Parathyroid adenoma (tissue), 2 donors: ENCODE measurements around the gene PKHD1.
"Not testable (repeated sequence)": the region's sequence is repeated elsewhere in the genome, so short reads cannot be mapped to it uniquely, and the experiment has no call there.

Experiments
- H2AFZ ChIP-seq: fragments of 300-600 bp; sonication (generic); one replicate; pipeline ENCODE4 v1.7.0; 2017; ENCODE audit warnings: antibody characterized with exemption, mild to moderate bottlenecking
- H3K27ac ChIP-seq: fragments of 300-600 bp; sonication (generic); one replicate; pipeline ENCODE4 v1.7.0; 2017
- H3K27me3 ChIP-seq: fragments of 300-600 bp; sonication (generic); one replicate; pipeline ENCODE4 v1.7.0; 2017; ENCODE audit warnings: low read length; ENCODE audit not compliant: control insufficient read depth, insufficient read depth
- H3K36me3 ChIP-seq: fragments of 300-600 bp; sonication (generic); one replicate; pipeline ENCODE4 v1.7.0; 2017; ENCODE audit warnings: low read length; ENCODE audit not compliant: control insufficient read depth, insufficient read depth
- H3K4me1 ChIP-seq: fragments of 300-600 bp; sonication (generic); one replicate; pipeline ENCODE4 v1.7.0; 2017; ENCODE audit warnings: control low read depth
- H3K4me2 ChIP-seq: fragments of 300-600 bp; sonication (generic); one replicate; pipeline ENCODE4 v1.7.0; 2017; ENCODE audit warnings: low read length
- H3K4me3 ChIP-seq: fragments of 300-600 bp; sonication (generic); one replicate; pipeline ENCODE4 v1.7.0; 2017; ENCODE audit warnings: low read depth, low read length
- H3K79me2 ChIP-seq: fragments of 300-600 bp; sonication (generic); one replicate; pipeline ENCODE4 v1.7.0; 2017; ENCODE audit warnings: control low read depth
- H3K9ac ChIP-seq: fragments of 300-600 bp; sonication (generic); one replicate; pipeline ENCODE4 v1.7.0; 2017; ENCODE audit warnings: mild to moderate bottlenecking
- H3K9me3 ChIP-seq: fragments of 300-600 bp; sonication (generic); one replicate; pipeline ENCODE4 v1.7.0; 2017; ENCODE audit warnings: low read length; ENCODE audit not compliant: control insufficient read depth
- TF ChIP-seq, protein P1 (sequence below): fragments of 300-600 bp; sonication (generic); IDR thresholded peaks from one replicate; pipeline ENCODE4 v1.7.0; 2017; ENCODE audit warnings: antibody characterized with exemption, mild to moderate bottlenecking
- donor health status: primary hyperparathyroidism.

Gene PKHD1

GRCh38 chr6:51926125-51926524 is 161.3 kb downstream of the PKHD1 start:
- no peak overlapping the region for H2AFZ ChIP-seq
- TF ChIP-seq, protein P1, sequence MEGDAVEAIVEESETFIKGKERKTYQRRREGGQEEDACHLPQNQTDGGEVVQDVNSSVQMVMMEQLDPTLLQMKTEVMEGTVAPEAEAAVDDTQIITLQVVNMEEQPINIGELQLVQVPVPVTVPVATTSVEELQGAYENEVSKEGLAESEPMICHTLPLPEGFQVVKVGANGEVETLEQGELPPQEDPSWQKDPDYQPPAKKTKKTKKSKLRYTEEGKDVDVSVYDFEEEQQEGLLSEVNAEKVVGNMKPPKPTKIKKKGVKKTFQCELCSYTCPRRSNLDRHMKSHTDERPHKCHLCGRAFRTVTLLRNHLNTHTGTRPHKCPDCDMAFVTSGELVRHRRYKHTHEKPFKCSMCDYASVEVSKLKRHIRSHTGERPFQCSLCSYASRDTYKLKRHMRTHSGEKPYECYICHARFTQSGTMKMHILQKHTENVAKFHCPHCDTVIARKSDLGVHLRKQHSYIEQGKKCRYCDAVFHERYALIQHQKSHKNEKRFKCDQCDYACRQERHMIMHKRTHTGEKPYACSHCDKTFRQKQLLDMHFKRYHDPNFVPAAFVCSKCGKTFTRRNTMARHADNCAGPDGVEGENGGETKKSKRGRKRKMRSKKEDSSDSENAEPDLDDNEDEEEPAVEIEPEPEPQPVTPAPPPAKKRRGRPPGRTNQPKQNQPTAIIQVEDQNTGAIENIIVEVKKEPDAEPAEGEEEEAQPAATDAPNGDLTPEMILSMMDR: no peak
- no peak overlapping the region for H3K27ac ChIP-seq
- H3K4me1 ChIP-seq: no peaks in the 10 kb centered on the region
- no peak overlapping the region for H3K9ac ChIP-seq
- no peak overlapping the region for H3K4me3 ChIP-seq
- H3K79me2 ChIP-seq: no peaks in the 10 kb centered on the region
- H3K36me3 ChIP-seq: no peaks in the 10 kb centered on the region
- no peak overlapping the region for H3K4me2 ChIP-seq
- H3K27me3 ChIP-seq: no peaks in the 10 kb centered on the region
- no peaks in the 10 kb centered on the region for H3K9me3 ChIP-seq

- H3K79me2 ChIP-seq, H3K4me3 ChIP-seq, H3K9ac ChIP-seq, H3K4me1 ChIP-seq, H3K27me3 ChIP-seq, H3K9me3 ChIP-seq, H2AFZ ChIP-seq, H3K36me3 ChIP-seq, H3K4me2 ChIP-seq, H3K27ac ChIP-seq: not testable (repeated sequence)
These were observed 164.9 kb downstream of the PKHD1 start for GRCh38 chr6:51922479-51922878.

GRCh38 chr6:51918347-51918746 is 169.1 kb downstream of the PKHD1 start:
- not testable (repeated sequence) for H3K27ac ChIP-seq, H3K79me2 ChIP-seq, H3K4me2 ChIP-seq

GRCh38 chr6:51915098-51915497 is 172.3 kb downstream of the PKHD1 start:
- TF ChIP-seq, protein P1: no peak
- H3K27me3 ChIP-seq: no peaks in the 10 kb centered on the region
- no peak overlapping the region for H3K27ac ChIP-seq
- no peak overlapping the region for H2AFZ ChIP-seq
- H3K4me3 ChIP-seq: no peak overlapping the region
- no peaks in the 10 kb centered on the region for H3K36me3 ChIP-seq
- no peaks in the 10 kb centered on the region for H3K9me3 ChIP-seq
- H3K4me1 ChIP-seq: no peaks in the 10 kb centered on the region
- no peak overlapping the region for H3K9ac ChIP-seq
- H3K4me2 ChIP-seq: no peak overlapping the region
- no peaks in the 10 kb centered on the region for H3K79me2 ChIP-seq

More at GRCh38 chr6:51918347-51918746, 169.1 kb downstream of the PKHD1 start:
- H3K36me3 ChIP-seq, H2AFZ ChIP-seq, H3K9me3 ChIP-seq, H3K4me3 ChIP-seq, H3K4me1 ChIP-seq, H3K27me3 ChIP-seq, H3K9ac ChIP-seq: not testable (repeated sequence)

GRCh38 chr6:51913265-51913664 is 174.1 kb downstream of the PKHD1 start:
- H3K27me3 ChIP-seq: no peaks in the 10 kb centered on the region
- H3K9ac ChIP-seq: no peak overlapping the region
- TF ChIP-seq, protein P1: no peak
- no peak overlapping the region for H3K4me3 ChIP-seq
- no peaks in the 10 kb centered on the region for H3K36me3 ChIP-seq
- no peak overlapping the region for H3K27ac ChIP-seq
- no peaks in the 10 kb centered on the region for H3K9me3 ChIP-seq
- H2AFZ ChIP-seq: no peak overlapping the region
- H3K79me2 ChIP-seq: no peaks in the 10 kb centered on the region
- no peaks in the 10 kb centered on the region for H3K4me1 ChIP-seq
- H3K4me2 ChIP-seq: no peak overlapping the region

- TF ChIP-seq, protein P1: no peak
- no peaks in the 10 kb centered on the region for H3K4me1 ChIP-seq
- H3K79me2 ChIP-seq: no peaks in the 10 kb centered on the region
- no peaks in the 10 kb centered on the region for H3K27me3 ChIP-seq
- H3K4me2 ChIP-seq: no peak overlapping the region
- H2AFZ ChIP-seq: no peak overlapping the region
- H3K27ac ChIP-seq: no peak overlapping the region
- no peak overlapping the region for H3K9ac ChIP-seq
- no peak overlapping the region for H3K4me3 ChIP-seq
- no peaks in the 10 kb centered on the region for H3K9me3 ChIP-seq
- no peaks in the 10 kb centered on the region for H3K36me3 ChIP-seq
These were observed 176.6 kb downstream of the PKHD1 start for GRCh38 chr6:51910851-51911250.
